HG03045 (cell line): ENCODE results near the gene HBA1.
A peak's percentile ranks its signal among the peaks of the same experiment; 100 is the strongest.
"Not testable (repeated sequence)": the region's sequence is repeated elsewhere in the genome, so short reads cannot be mapped to it uniquely, and the experiment has no call there.

Experiments used
- ATAC-seq: cut with Tn5 transposase; IDR thresholded peaks from one replicate; pipeline ENCODE4 v1.9.1; 2021; ENCODE audit warnings: mild to moderate bottlenecking, moderate library complexity; ENCODE audit not compliant: unreplicated experiment

Gene HBA1

GRCh38 chr16:173928-174769 lies 2.3 kb upstream of the HBA1 start:
- not testable (repeated sequence) for ATAC-seq

GRCh38 chr16:175011-175949 lies 1.2 kb upstream of the HBA1 start:
- ATAC-seq, result no peak

GRCh38 chr16:176006-176405 lies 474 bp upstream of the HBA1 start:
- ATAC-seq, result not testable (repeated sequence)

GRCh38 chr16:177394-177822 lies 928 bp downstream of the HBA1 start:
- ATAC-seq, result no peak

GRCh38 chr16:177981-178667 lies 1.6 kb downstream of the HBA1 start:
- ATAC-seq, result no peak

- no peak for ATAC-seq
Observed at GRCh38 chr16:178668-179015, 2.2 kb downstream of the HBA1 start.

GRCh38 chr16:179211-180092 lies 3.0 kb downstream of the HBA1 start:
- ATAC-seq, result no peak

GRCh38 chr16:180101-180675 lies 3.7 kb downstream of the HBA1 start, which contains the start of gene HBQ1:
TSS of gene HBQ1 (plus strand) at chr16:180459. CDS start at chr16:180487, 28 bp downstream.
- ATAC-seq, result no peak

- peak; percentile 53 for ATAC-seq
Observed at GRCh38 chr16:180681-181564, 4.4 kb downstream of the HBA1 start.

- no peak for ATAC-seq
Observed at GRCh38 chr16:181565-182021, 5.1 kb downstream of the HBA1 start.

- ATAC-seq, result no peak
Observed at GRCh38 chr16:183005-183404, 6.5 kb downstream of the HBA1 start.

- ATAC-seq, result no peak
Observed at GRCh38 chr16:185213-185612, 8.7 kb downstream of the HBA1 start.

GRCh38 chr16:185691-186090 lies 9.2 kb downstream of the HBA1 start:
- ATAC-seq, result no peak

- no peak for ATAC-seq
Observed at GRCh38 chr16:187330-187729, 10.8 kb downstream of the HBA1 start.

- no peak for ATAC-seq
Observed at GRCh38 chr16:188674-189073, 12.2 kb downstream of the HBA1 start.

- no peak for ATAC-seq
Observed at GRCh38 chr16:189604-190186, 13.2 kb downstream of the HBA1 start.

- no peak for ATAC-seq
Observed at GRCh38 chr16:191831-192230, 15.4 kb downstream of the HBA1 start.

- no peak for ATAC-seq
Observed at GRCh38 chr16:192686-193085, 16.2 kb downstream of the HBA1 start.
